ENCODE data around the gene NTNG1.

Gene NTNG1

GRCh38 chr1:107141491-107142126 is 770 bp downstream of the NTNG1 start:
- H3K79me2 ChIP-seq, result no peaks in the 10 kb centered on the region
- H3K9me3 ChIP-seq (ENCODE audit: control insufficient read depth, low read length), result no peaks in the 10 kb centered on the region
- H3K36me3 ChIP-seq (ENCODE audit: control insufficient read depth, insufficient read depth, low read length), result no peaks in the 10 kb centered on the region
- no peak overlapping the region for H3K27ac ChIP-seq
- H3K9ac ChIP-seq, result no peak overlapping the region
- peak overlapping the region; percentile 79 for H3K4me2 ChIP-seq (ENCODE audit: low read length)
- TF ChIP-seq CTCF (IDR thresholded peaks at IDR 0.05), result no peak
- peak overlapping the region; percentile 56 for H2AFZ ChIP-seq
- no peaks in the 10 kb centered on the region for H3K4me1 ChIP-seq
- peak overlapping the region; percentile 75 for H3K4me3 ChIP-seq (ENCODE audit: low read depth, low read length)
- no peaks in the 10 kb centered on the region for H3K27me3 ChIP-seq (ENCODE audit: control insufficient read depth, insufficient read depth, low read length)

- Histone ChIP-seq H3K36me3 (ENCODE audit: control insufficient read depth, insufficient read depth, low read length) (no peaks in the 10 kb centered on the region), H2AFZ (peak overlapping the region; percentile 56), H3K4me2 (ENCODE audit: low read length) (peak overlapping the region; percentile 79), H3K27ac (no peak overlapping the region), H3K4me3 (ENCODE audit: low read depth, low read length) (peak overlapping the region; percentile 75), H3K9ac (no peak overlapping the region), H3K9me3 (ENCODE audit: control insufficient read depth, low read length) (no peaks in the 10 kb centered on the region), H3K4me1 (no peaks in the 10 kb centered on the region), H3K27me3 (ENCODE audit: control insufficient read depth, insufficient read depth, low read length) (no peaks in the 10 kb centered on the region), H3K79me2 (no peaks in the 10 kb centered on the region)
- peak; percentile 55 for TF ChIP-seq CTCF (IDR thresholded peaks at IDR 0.05)
Measured at GRCh38 chr1:107142140-107142542, 1.3 kb downstream of the NTNG1 start.

DNA sequence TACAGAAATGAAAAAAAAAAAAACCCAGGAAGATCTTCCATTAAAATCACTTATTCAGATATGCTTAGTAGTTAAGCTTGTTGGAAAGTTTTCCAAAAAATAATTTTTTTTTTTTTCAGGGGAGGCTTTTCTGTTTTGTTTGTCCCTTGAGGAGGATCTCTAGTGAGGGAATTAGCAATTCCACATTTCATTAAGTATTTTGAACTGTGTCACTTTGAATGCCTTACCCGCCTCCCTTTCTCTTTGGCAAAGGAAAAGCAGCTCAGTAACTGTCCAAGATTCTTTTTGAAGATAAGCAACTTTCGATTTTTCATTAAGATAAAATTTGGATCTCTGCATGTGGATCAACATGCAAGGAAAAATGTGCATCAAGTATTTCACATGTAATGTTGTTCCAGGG is 1.8 kb downstream of the NTNG1 start:
- Histone ChIP-seq H3K36me3 (ENCODE audit: control insufficient read depth, insufficient read depth, low read length) (no peaks in the 10 kb centered on the region), H3K9me3 (ENCODE audit: control insufficient read depth, low read length) (no peaks in the 10 kb centered on the region), H2AFZ (no peak overlapping the region), H3K27ac (no peak overlapping the region), H3K4me2 (ENCODE audit: low read length) (no peak overlapping the region), H3K9ac (no peak overlapping the region), H3K4me1 (no peaks in the 10 kb centered on the region), H3K4me3 (ENCODE audit: low read depth, low read length) (no peak overlapping the region), H3K79me2 (no peaks in the 10 kb centered on the region), H3K27me3 (ENCODE audit: control insufficient read depth, insufficient read depth, low read length) (no peaks in the 10 kb centered on the region)
- no peak for TF ChIP-seq CTCF (IDR thresholded peaks at IDR 0.05)

- TF ChIP-seq CTCF (IDR thresholded peaks at IDR 0.05), result no peak
- Histone ChIP-seq H3K79me2 (no peaks in the 10 kb centered on the region), H3K4me3 (ENCODE audit: low read depth, low read length) (no peak overlapping the region), H2AFZ (no peak overlapping the region), H3K4me1 (no peaks in the 10 kb centered on the region), H3K9ac (no peak overlapping the region), H3K4me2 (ENCODE audit: low read length) (no peak overlapping the region), H3K27ac (no peak overlapping the region), H3K27me3 (ENCODE audit: control insufficient read depth, insufficient read depth, low read length) (no peaks in the 10 kb centered on the region), H3K36me3 (ENCODE audit: control insufficient read depth, insufficient read depth, low read length) (no peaks in the 10 kb centered on the region), H3K9me3 (ENCODE audit: control insufficient read depth, low read length) (no peaks in the 10 kb centered on the region)
Measured at GRCh38 chr1:107145637-107146036, 4.8 kb downstream of the NTNG1 start.

DNA sequence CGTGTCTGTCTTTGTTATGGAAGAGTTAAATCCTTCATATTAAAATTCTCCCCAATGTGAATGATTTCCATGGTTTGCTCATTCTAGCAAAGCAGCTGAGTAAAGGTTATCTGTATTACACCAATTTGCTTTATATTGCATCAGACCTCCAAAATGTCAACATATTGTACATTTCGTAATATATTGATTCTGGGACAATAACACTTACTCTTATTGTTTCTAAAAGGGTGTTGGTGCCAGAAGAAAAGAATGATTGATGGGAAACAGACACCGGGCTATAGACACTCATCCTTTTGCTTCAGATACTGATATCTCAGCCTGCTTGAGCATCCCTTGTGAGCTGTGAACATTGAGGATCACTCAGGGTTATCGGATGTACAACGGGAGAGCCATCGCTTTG is 7.0 kb downstream of the NTNG1 start:
- Histone ChIP-seq H3K4me2 (ENCODE audit: low read length) (no peak overlapping the region), H3K79me2 (no peaks in the 10 kb centered on the region), H2AFZ (no peak overlapping the region), H3K4me3 (ENCODE audit: low read depth, low read length) (no peak overlapping the region), H3K27ac (no peak overlapping the region), H3K36me3 (ENCODE audit: control insufficient read depth, insufficient read depth, low read length) (no peaks in the 10 kb centered on the region), H3K9me3 (ENCODE audit: control insufficient read depth, low read length) (no peaks in the 10 kb centered on the region), H3K27me3 (ENCODE audit: control insufficient read depth, insufficient read depth, low read length) (no peaks in the 10 kb centered on the region), H3K4me1 (no peaks in the 10 kb centered on the region), H3K9ac (no peak overlapping the region)
- no peak for TF ChIP-seq CTCF (IDR thresholded peaks at IDR 0.05)
